Gastrocnemius medialis (tissue), 4 donors: ENCODE measurements around the gene CSNK2A1. TPM values are rescaled to one million over a fixed set of nuclear protein-coding genes. Genes with fewer than 3 reads are reported as not detected.

Experiments used
- ATAC-seq, 2 donors: fragments of 150-250 bp; one replicate each; pipeline ENCODE4 v1.9.1; 2016
- DNase-seq, 2 donors: peaks; one replicate each; pipeline ENCODE4 v3.0.0-alpha.2; 2019
- H3K27ac ChIP-seq, 4 donors: fragments of 200-600 bp; sonication (generic); 1 replicate in 1 of 4; 2 replicates in 3 of 4; pipeline ENCODE4 v1.5.1; 2016 to 2018; ENCODE audit warnings: mild to moderate bottlenecking in 2 of 4, moderate library complexity in 1 of 4
- H3K27me3 ChIP-seq, 3 donors: fragments of 200-600 bp; sonication (generic) in 2 of 3; 1 replicate in 1 of 3; 2 replicates in 2 of 3; pipeline versions ENCODE4 v1.5.1 to v1.6.0; 2016 to 2019; ENCODE audit warnings: mild to moderate bottlenecking in 1 of 3, moderate library complexity in 1 of 3
- H3K36me3 ChIP-seq, 2 donors: fragments of 200-600 bp; sonication (generic) in 1 of 2; one replicate each; pipeline ENCODE4 v1.5.1; 2017 to 2018
- H3K4me1 ChIP-seq, 2 donors: fragments of 200-600 bp; sonication (generic) in 1 of 2; one replicate each; pipeline ENCODE4 v1.5.1; 2016 to 2017; ENCODE audit warnings: mild to moderate bottlenecking in 2 of 2
- H3K4me3 ChIP-seq, 4 donors: fragments of 200-600 bp; sonication (generic) in 3 of 4; 1 replicate in 1 of 4; 2 replicates in 3 of 4; pipeline ENCODE4 v1.5.1; 2016 to 2019; ENCODE audit warnings: mild to moderate bottlenecking in 2 of 4
- H3K9me3 ChIP-seq, 3 donors: fragments of 200-600 bp; sonication (generic) in 2 of 3; 1 replicate in 1 of 3; 2 replicates in 2 of 3; pipeline ENCODE4 v1.5.1; 2016 to 2019
- CTCF ChIP-seq, 5 experiments: fragments of 450-650 bp in 3 of 5; fragments of 200-600 bp in 2 of 5; sonication (generic) in 2 of 5; IDR thresholded peaks in 4 of 5; conservative IDR thresholded peaks in 1 of 5; 1 replicate in 4 of 5; 2 replicates in 1 of 5; pipeline ENCODE4 v1.5.1; 2016 to 2019; ENCODE audit warnings: antibody characterized with exemption in 5 of 5, mild to moderate bottlenecking in 3 of 5, moderate library complexity in 3 of 5
- POLR2A ChIP-seq, 2 donors: fragments of 450-650 bp; IDR thresholded peaks; one replicate each; pipeline ENCODE4 v1.6.1; 2017; ENCODE audit warnings: antibody characterized with exemption in 2 of 2, mild to moderate bottlenecking in 2 of 2, moderate library complexity in 2 of 2
- in situ Hi-C, 4 donors: fragments of 200-750 bp; cut with MboI; loops; one replicate each; pipeline versions ENCODE4 v1.15.0 to v1.8.0; 2017; ENCODE audit warnings: low sequenced_read_pairs in 4 of 4
- intact Hi-C: fragments of 100-400 bp; cut with DNase I; formaldehyde crosslinking; loops from one replicate; pipeline ENCODE4 v1.15.1; 2023; ENCODE audit warnings: low total_unique reads
- total RNA-seq, 4 donors: library from RNA; depleted of rRNA; stranded (reverse); fragments of >200 nt; gene quantifications; one replicate each; pipeline versions ENCODE4 v1.1.0 to v1.2.3, GENCODE V29; 2016

The CSNK2A1 gene
- total RNA-seq, 4 donors from 2014 or later: 108 to 180 (median 157) TPM

- Histone ChIP-seq H3K36me3 (peaks cover 0 to 54% of the 10 kb centered on the region in 2 donors), H3K27me3 (no peaks in the 10 kb centered on the region), H3K9me3 (no peaks in the 10 kb centered on the region), H3K4me3 (no peak overlapping the region), H3K4me1 (peaks cover 0 to 11% of the 10 kb centered on the region in 2 donors), H3K27ac (no peak overlapping the region)
- no peak for TF ChIP-seq CTCF (IDR thresholded peaks at IDR 0.05 in 4 of 5, conservative IDR thresholded peaks at IDR 0.05 in 1 of 5)
- no peak for TF ChIP-seq POLR2A (IDR thresholded peaks at IDR 0.05)
- no peak for ATAC-seq
- in situ Hi-C loops: no loop called here
- no peak for DNase-seq
- intact Hi-C loops: no loop called here
Measured at GRCh38 chr20:428658-429200, 114.9 kb downstream of the CSNK2A1 start.

GRCh38 chr20:427849-428657 lies 115.5 kb downstream of the CSNK2A1 start:
- no peak overlapping the region for H3K4me3 ChIP-seq
- peaks cover 0 to 58% of the 10 kb centered on the region in 2 donors for H3K36me3 ChIP-seq
- DNase-seq (no peak), ATAC-seq (no peak)
- TF ChIP-seq POLR2A (IDR thresholded peaks at IDR 0.05) (no peak), CTCF (IDR thresholded peaks at IDR 0.05 in 4 of 5, conservative IDR thresholded peaks at IDR 0.05 in 1 of 5) (no peak)
- H3K9me3 ChIP-seq: no peaks in the 10 kb centered on the region
- no peaks in the 10 kb centered on the region for H3K27me3 ChIP-seq
- H3K4me1 ChIP-seq: peaks cover 0 to 5% of the 10 kb centered on the region in 2 donors
- intact Hi-C loops (no loop called here), in situ Hi-C loops (no loop called here)
- H3K27ac ChIP-seq: no peak overlapping the region

- in situ Hi-C loops: no loop called here
- intact Hi-C loops: no loop called here
- Histone ChIP-seq H3K27ac (no peak overlapping the region), H3K4me1 (no peaks in the 10 kb centered on the region), H3K4me3 (no peak overlapping the region), H3K9me3 (no peaks in the 10 kb centered on the region), H3K27me3 (no peaks in the 10 kb centered on the region), H3K36me3 (peaks cover 0 to 60% of the 10 kb centered on the region in 2 donors)
- DNase-seq (no peak), ATAC-seq (no peak)
- TF ChIP-seq POLR2A (IDR thresholded peaks at IDR 0.05) (no peak), CTCF (IDR thresholded peaks at IDR 0.05 in 4 of 5, conservative IDR thresholded peaks at IDR 0.05 in 1 of 5) (no peak)
Measured at GRCh38 chr20:427401-427800, 116.2 kb downstream of the CSNK2A1 start.

- in situ Hi-C loops: no loop called here
- no peak for TF ChIP-seq POLR2A (IDR thresholded peaks at IDR 0.05)
- TF ChIP-seq CTCF (IDR thresholded peaks at IDR 0.05 in 4 of 5, conservative IDR thresholded peaks at IDR 0.05 in 1 of 5): no peak
Measured at GRCh38 chr20:426566-426965, 117.0 kb downstream of the CSNK2A1 start.

More at GRCh38 chr20:426566-426965, 117.0 kb downstream of the CSNK2A1 start:
- Histone ChIP-seq H3K27ac (no peak overlapping the region), H3K27me3 (no peaks in the 10 kb centered on the region), H3K4me1 (no peaks in the 10 kb centered on the region), H3K4me3 (no peak overlapping the region), H3K36me3 (peaks cover 0 to 61% of the 10 kb centered on the region in 2 donors), H3K9me3 (no peaks in the 10 kb centered on the region)
- ATAC-seq (no peak), DNase-seq (no peak)
- intact Hi-C loops: no loop called here

Other genes with a start within 250 kb of the CSNK2A1 start
- gene ZCCHC3, start 246.2 kb downstream of the CSNK2A1 start, total RNA-seq: 1 to 10 TPM; 6.7 to 9.4 (median 7.9) TPM
- gene SOX12, start 218.2 kb downstream of the CSNK2A1 start, total RNA-seq: 1 to 10 TPM in 1 of 4 donors, under 1 TPM in 3; 0.15 to 1.4 (median 0.65) TPM
- gene NRSN2, start 196.7 kb downstream of the CSNK2A1 start, total RNA-seq: 1 to 10 TPM; 1.3 to 4.7 (median 2.2) TPM
- 1 to 10 TPM in 2 of 4 donors, under 1 TPM in 1, not detected in 1; 0.58 to 3.0 (median 2.4) TPM for gene TRIB3, start 163.0 kb downstream of the CSNK2A1 start, total RNA-seq
- 10 to 100 TPM; 38.6 to 76.5 (median 62.6) TPM for gene RBCK1, start 135.5 kb downstream of the CSNK2A1 start, total RNA-seq
- 10 to 100 TPM; 28.9 to 39.0 (median 34.0) TPM for gene TBC1D20, start 81.3 kb downstream of the CSNK2A1 start, total RNA-seq
- gene TCF15, start 66.5 kb upstream of the CSNK2A1 start, total RNA-seq: 10 to 100 TPM in 1 of 4 donors, 1 to 10 TPM in 3; 3.6 to 10.7 (median 4.1) TPM
- gene SRXN1, start 109.4 kb upstream of the CSNK2A1 start, total RNA-seq: 100 to 1,000 TPM in 3 of 4 donors, 10 to 100 TPM in 1; 87.9 to 170 (median 128) TPM
- gene SCRT2, start 132.0 kb upstream of the CSNK2A1 start, total RNA-seq: not detected
- 1 to 10 TPM in 2 of 4 donors, under 1 TPM in 2; 0.15 to 1.4 (median 0.79) TPM for gene SLC52A3, start 224.7 kb upstream of the CSNK2A1 start, total RNA-seq